ENCODE measurements around the gene PRG3. TPM values are rescaled to one million over a fixed set of nuclear protein-coding genes. Genes with fewer than 3 reads are reported as not detected.
A peak's percentile ranks its signal among the peaks of the same experiment; 100 is the strongest.

The PRG3 gene
- total RNA-seq, 1 experiment from 2014 or later: not detected

DNA sequence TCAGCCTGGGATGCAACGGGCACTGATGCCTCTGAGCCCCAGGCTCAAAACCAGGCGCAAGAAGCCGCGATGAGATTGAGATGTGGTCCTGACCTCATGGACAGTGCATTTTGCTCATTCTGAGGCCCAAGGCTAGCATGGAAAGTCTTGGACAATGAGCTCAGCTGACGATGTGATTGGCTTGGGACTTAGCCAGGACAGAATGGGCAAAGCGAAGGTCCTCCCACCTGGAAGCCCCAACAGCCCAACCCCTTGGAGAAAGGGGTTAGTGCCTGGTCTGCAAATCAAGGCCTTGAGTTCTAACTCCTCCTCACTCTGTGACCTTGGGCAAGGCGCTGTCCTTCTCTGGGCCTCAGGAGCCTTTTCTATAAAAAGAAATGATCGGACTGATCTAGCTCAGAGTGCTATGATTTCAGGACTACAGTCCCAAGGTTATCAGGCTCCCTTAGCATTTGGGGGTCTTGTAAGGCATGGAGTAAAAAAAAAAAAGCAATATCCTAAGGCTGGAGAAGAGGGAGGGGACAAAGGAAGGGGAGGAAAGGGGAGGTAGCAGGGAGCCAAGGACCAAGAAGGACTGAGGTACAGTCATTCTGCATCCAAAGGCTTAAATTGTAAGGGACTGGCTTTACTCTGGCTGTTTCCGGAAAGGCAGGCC lies 43.3 kb upstream of the PRG3 start:
- DNase-seq (no peak), ATAC-seq (no peak)
- Histone ChIP-seq H3F3A (ENCODE audit: low read length, unreplicated experiment) (no peaks in the 10 kb centered on the region), H3K27me3 (ENCODE audit: low read length) (no peaks in the 10 kb centered on the region), H3K4me1 (ENCODE audit: insufficient read depth, low read length) (peaks cover 43% of the 10 kb centered on the region), H3K27ac (ENCODE audit: low read length) (no peak overlapping the region), H3K9me3 (ENCODE audit: low read length) (no peaks in the 10 kb centered on the region), H3K4me2 (ENCODE audit: low read length) (peak overlapping the region; percentile 71), H4K20me1 (ENCODE audit: low read length) (no peaks in the 10 kb centered on the region), H2AFZ (ENCODE audit: low read length) (no peak overlapping the region), H3K4me3 (ENCODE audit: low read length) (no peak overlapping the region), H3K36me3 (ENCODE audit: low read depth, low read length) (no peaks in the 10 kb centered on the region), H3K79me2 (ENCODE audit: low read length) (peaks cover 15% of the 10 kb centered on the region), H3K9ac (ENCODE audit: low read length) (no peak overlapping the region), H3K9me2 (replicated peaks; ENCODE audit: low read length) (no peaks in the 10 kb centered on the region)
- intact Hi-C loops (cut with micrococcal nuclease): no loop called here
- no peak for TF ChIP-seq EZH2phosphoT487 (IDR thresholded peaks at IDR 0.05; ENCODE audit: borderline replicate concordance, low read length)
- no peak for TF ChIP-seq EZH2 (IDR thresholded peaks at IDR 0.05; ENCODE audit: low read length, unreplicated experiment)
- TF ChIP-seq, protein P1, sequence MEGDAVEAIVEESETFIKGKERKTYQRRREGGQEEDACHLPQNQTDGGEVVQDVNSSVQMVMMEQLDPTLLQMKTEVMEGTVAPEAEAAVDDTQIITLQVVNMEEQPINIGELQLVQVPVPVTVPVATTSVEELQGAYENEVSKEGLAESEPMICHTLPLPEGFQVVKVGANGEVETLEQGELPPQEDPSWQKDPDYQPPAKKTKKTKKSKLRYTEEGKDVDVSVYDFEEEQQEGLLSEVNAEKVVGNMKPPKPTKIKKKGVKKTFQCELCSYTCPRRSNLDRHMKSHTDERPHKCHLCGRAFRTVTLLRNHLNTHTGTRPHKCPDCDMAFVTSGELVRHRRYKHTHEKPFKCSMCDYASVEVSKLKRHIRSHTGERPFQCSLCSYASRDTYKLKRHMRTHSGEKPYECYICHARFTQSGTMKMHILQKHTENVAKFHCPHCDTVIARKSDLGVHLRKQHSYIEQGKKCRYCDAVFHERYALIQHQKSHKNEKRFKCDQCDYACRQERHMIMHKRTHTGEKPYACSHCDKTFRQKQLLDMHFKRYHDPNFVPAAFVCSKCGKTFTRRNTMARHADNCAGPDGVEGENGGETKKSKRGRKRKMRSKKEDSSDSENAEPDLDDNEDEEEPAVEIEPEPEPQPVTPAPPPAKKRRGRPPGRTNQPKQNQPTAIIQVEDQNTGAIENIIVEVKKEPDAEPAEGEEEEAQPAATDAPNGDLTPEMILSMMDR (conservative IDR thresholded peaks at IDR 0.05; ENCODE audit: low read depth, low read length): no peak
- BruUV-seq (replicated peaks): no TSS peak
- ChIA-PET POLR2A (ENCODE audit: unreplicated experiment) (no interaction called here), CTCF (interaction anchor here (0.7 kb wide), 1 partner anchor 10 kb away, joined by 4 read pairs; no protein-coding TSS in a partner anchor)

DNA sequence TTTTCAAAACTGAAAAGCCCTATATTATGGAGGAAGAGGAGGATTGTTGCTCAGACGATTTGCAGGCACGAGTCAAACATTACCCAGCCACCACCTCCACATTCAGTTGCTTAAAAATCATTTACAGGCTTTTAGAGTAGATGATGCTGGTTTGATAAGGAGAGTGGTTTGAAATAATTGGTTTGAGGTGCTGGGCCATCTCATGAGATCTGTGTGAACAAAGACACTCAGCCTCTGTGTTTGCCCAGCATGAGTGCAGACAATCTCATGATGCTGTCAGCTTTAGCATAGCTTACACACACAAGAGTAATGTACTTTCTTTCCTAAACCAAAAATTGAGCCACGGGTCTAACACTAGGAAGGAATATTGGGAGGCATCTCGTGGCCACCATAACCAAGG lies 41.7 kb upstream of the PRG3 start:
- no peaks in the 10 kb centered on the region for H3K9me2 ChIP-seq (replicated peaks; ENCODE audit: low read length)
- intact Hi-C loops (cut with micrococcal nuclease): no loop called here
- no peaks in the 10 kb centered on the region for H4K20me1 ChIP-seq (ENCODE audit: low read length)
- ChIA-PET CTCF (no interaction called here), POLR2A (ENCODE audit: unreplicated experiment) (no interaction called here)
- no peaks in the 10 kb centered on the region for H3F3A ChIP-seq (ENCODE audit: low read length, unreplicated experiment)
- DNase-seq (no peak), ATAC-seq (no peak)
- no peak overlapping the region for H3K27ac ChIP-seq (ENCODE audit: low read length)
- no TSS peak for BruUV-seq (replicated peaks)
- no peaks in the 10 kb centered on the region for H3K27me3 ChIP-seq (ENCODE audit: low read length)
- H3K4me3 ChIP-seq (ENCODE audit: low read length): no peak overlapping the region
- no peak overlapping the region for H3K9ac ChIP-seq (ENCODE audit: low read length)
- H3K36me3 ChIP-seq (ENCODE audit: low read depth, low read length): 0 out of 2 replicates have a peak, but pooled peaks cover 1% of the 10 kb centered on the region
- no peak overlapping the region for H3K4me2 ChIP-seq (ENCODE audit: low read length)
- H3K4me1 ChIP-seq (ENCODE audit: insufficient read depth, low read length): peaks cover 37% of the 10 kb centered on the region
- H3K9me3 ChIP-seq (ENCODE audit: low read length): no peaks in the 10 kb centered on the region
- no peak overlapping the region for H2AFZ ChIP-seq (ENCODE audit: low read length)
- peaks cover 15% of the 10 kb centered on the region for H3K79me2 ChIP-seq (ENCODE audit: low read length)
- TF ChIP-seq EZH2phosphoT487 (IDR thresholded peaks at IDR 0.05; ENCODE audit: borderline replicate concordance, low read length) (no peak), EZH2 (IDR thresholded peaks at IDR 0.05; ENCODE audit: low read length, unreplicated experiment) (no peak)
- TF ChIP-seq, protein P1 (conservative IDR thresholded peaks at IDR 0.05; ENCODE audit: low read depth, low read length): no peak

DNA sequence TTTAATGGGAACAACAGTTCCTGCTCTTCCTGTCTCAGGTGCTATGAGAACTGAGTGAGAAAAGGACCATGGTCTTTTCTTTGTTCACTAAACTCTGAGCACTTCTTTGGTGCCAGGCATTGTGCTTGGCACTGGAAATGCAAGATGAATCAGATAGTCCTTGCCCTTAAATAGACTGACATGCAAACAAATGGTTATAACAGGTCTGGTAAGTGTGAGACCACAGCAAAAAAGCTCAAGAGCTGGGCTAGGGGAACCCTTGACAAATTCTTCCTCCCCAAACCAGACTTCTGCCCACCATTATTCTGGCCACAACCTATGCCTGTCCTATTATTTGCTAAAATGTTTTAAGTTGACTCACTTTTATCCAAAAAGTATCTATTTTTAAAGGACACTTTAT lies 40.9 kb upstream of the PRG3 start:
- H3K36me3 ChIP-seq (ENCODE audit: low read depth, low read length): 0 out of 2 replicates have a peak, but pooled peaks cover 4% of the 10 kb centered on the region
- CTCF ChIA-PET: no interaction called here

More for the DNA sequence above, 40.9 kb upstream of the PRG3 start:
- no peak overlapping the region for H3K9ac ChIP-seq (ENCODE audit: low read length)
- DNase-seq: no peak
- H4K20me1 ChIP-seq (ENCODE audit: low read length): no peaks in the 10 kb centered on the region
- H2AFZ ChIP-seq (ENCODE audit: low read length): no peak overlapping the region
- POLR2A ChIA-PET (ENCODE audit: unreplicated experiment): no interaction called here
- BruUV-seq (replicated peaks): no TSS peak
- intact Hi-C loops (cut with micrococcal nuclease): no loop called here
- no peak overlapping the region for H3K4me2 ChIP-seq (ENCODE audit: low read length)
- peaks cover 29% of the 10 kb centered on the region for H3K4me1 ChIP-seq (ENCODE audit: insufficient read depth, low read length)
- no peak for ATAC-seq
- no peaks in the 10 kb centered on the region for H3F3A ChIP-seq (ENCODE audit: low read length, unreplicated experiment)
- TF ChIP-seq EZH2phosphoT487 (IDR thresholded peaks at IDR 0.05; ENCODE audit: borderline replicate concordance, low read length) (no peak), EZH2 (IDR thresholded peaks at IDR 0.05; ENCODE audit: low read length, unreplicated experiment) (no peak)
- TF ChIP-seq, protein P1 (conservative IDR thresholded peaks at IDR 0.05; ENCODE audit: low read depth, low read length): no peak
- no peaks in the 10 kb centered on the region for H3K9me2 ChIP-seq (replicated peaks; ENCODE audit: low read length)
- H3K79me2 ChIP-seq (ENCODE audit: low read length): peaks cover 15% of the 10 kb centered on the region
- no peaks in the 10 kb centered on the region for H3K27me3 ChIP-seq (ENCODE audit: low read length)
- H3K9me3 ChIP-seq (ENCODE audit: low read length): no peaks in the 10 kb centered on the region
- no peak overlapping the region for H3K4me3 ChIP-seq (ENCODE audit: low read length)
- H3K27ac ChIP-seq (ENCODE audit: low read length): no peak overlapping the region
